ENCODE data around the gene ADAMTSL2. TPM values are rescaled to one million over a fixed set of nuclear protein-coding genes. Genes with fewer than 3 reads are reported as not detected.

ADAMTSL2 gene
- total and polyA plus RNA-seq, 5 experiments from 2014 or later: 0.03 to 0.66 (median 0.29) TPM; not detected in 1

DNA sequence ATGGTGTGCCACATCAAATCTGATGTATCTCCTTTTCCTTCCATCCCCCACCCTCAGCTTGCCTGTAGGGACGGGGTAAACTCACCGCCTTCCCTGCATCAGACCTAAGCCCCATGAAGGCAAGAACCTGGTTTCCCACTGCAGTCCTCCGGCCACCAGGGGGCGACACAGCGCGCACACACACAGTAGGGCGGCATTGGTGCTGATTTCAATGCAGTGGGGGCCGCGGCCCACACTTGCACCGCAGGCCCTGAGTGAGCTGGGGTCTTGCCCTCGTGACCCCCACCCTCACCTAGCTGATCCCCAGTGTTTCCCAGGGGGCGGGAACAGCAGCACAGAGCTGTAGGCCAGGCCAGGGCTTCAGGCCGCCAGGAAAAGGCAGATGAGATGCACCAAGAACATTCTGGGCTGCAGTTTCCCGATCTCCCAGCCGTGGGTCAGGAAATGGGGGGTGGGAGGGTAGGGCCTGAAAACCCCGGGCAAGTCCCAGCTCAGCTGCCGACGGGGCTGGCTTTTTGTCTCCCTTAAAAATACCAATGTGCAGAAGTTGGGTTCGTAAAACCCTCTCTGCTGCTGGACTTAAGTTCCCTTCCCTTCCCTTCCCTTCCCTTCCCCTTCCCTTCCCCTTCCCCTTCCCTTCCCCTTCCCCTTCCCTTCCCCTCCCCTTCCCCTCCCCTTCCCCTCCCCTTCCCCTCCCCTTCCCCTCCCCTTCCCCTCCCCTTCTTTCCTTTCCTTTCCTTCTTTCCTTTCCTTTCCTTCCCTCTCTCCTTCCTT, 55.1 kb downstream of the ADAMTSL2 start:
- H3K4me1 Mint-ChIP-seq: peaks cover 4 to 13% (median 9%) of the 10 kb centered on the region in 4 donors
- POLR2A ChIA-PET: no interaction called here
- peaks cover 0 to 10% (median 0%) of the 10 kb centered on the region in 9 donors for H3K9me3 Mint-ChIP-seq
- peak in 8 of 10 donors; percentile 6 to 44 (median 22) for DNase-seq
- peaks cover 0 to 20% (median 12%) of the 10 kb centered on the region in 5 donors for H3K27me3 Mint-ChIP-seq
- peak in 1 of 2 donors; percentile 33 for ATAC-seq
- H3K27ac Mint-ChIP-seq: peak overlapping the region in 1 of 10 donors; percentile 40
- H3K4me3 Mint-ChIP-seq: no peak overlapping the region
- no peaks in the 10 kb centered on the region for H3K36me3 Mint-ChIP-seq

DNA sequence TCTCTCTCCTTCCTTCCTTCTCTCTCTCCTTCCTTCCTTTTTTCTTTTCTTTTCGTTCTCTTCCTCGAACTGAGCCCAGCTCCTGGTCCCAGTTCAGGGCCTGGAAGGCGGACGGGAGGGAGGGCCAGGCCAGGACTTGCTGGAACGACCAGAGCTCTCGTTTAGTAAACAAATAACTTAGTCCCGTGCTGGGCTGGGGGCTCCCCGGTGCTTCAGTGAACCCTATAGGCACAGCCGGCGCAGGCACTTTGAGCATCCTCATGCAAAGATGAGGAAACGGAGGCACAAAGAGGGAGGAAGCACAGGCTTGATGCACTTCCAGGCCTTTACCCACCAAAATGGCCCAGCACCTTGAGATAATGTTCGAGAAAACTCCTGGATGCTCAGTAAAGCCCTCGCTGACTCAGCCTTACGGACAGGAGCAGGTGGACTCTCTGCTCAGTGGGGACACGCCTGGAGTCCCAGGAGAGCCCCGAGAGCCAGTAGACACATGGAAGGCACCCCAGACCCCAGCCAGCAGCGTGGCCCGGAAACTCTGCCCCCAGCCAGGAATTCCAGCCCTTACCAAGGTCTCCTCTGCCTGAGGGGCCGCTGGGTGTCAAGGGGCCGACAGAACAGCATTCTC, 55.8 kb downstream of the ADAMTSL2 start:
- peaks cover 3 to 6% (median 4%) of the 10 kb centered on the region in 4 donors for H3K4me1 Mint-ChIP-seq
- ATAC-seq (no peak), DNase-seq (no peak)
- H3K27ac Mint-ChIP-seq: peak overlapping the region in 1 of 10 donors; percentile 40
- POLR2A ChIA-PET: interaction anchor here (0.6 kb wide), 1 partner anchor 122 kb away, joined by 3 read pairs; no protein-coding TSS in a partner anchor
- peaks cover 0 to 13% (median 9%) of the 10 kb centered on the region in 5 donors for H3K27me3 Mint-ChIP-seq
- H3K36me3 Mint-ChIP-seq: no peaks in the 10 kb centered on the region
- H3K9me3 Mint-ChIP-seq: peaks cover 0 to 10% (median 0%) of the 10 kb centered on the region in 9 donors
- H3K4me3 Mint-ChIP-seq: no peak overlapping the region

DNA sequence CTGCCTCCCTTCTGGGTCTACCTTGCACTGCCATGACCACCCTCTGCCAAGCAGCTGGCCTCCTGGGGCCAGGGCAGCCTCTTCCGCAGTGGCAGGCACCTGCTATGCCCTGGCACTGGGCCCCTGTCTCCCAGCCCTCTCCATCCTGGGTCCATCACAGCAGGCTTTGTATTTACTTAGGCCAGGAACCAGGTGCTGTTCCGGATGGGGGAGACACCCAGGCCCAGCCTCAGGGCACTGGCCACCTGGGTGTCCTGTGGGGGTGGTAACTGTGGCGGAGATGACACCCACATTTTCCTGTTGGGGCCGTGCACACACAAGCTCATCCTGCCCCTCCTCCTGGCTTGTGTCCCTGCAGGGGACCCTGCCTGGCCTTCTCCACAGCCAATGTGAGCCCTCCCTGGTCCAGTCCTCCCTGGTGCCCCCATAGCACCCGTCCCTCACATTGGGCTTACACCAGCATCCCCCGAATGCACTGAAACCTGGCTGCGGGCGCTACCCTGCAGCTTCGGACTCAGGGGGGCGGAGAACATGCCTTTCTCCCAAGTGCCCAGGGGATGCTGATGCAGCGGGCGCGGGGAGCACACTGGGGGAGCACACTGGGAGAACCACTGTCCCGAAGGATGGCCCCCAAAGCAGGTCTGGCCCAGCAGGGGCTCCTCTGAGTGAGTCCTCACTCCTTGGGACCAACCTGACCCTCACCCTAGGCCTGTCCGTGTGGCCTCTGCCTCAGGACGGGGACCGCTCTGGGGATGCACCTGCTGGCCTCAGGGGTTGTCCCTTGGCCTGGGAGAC, 56.8 kb downstream of the ADAMTSL2 start:
- H3K27me3 Mint-ChIP-seq: peaks cover 0 to 10% (median 1%) of the 10 kb centered on the region in 5 donors
- DNase-seq: no peak
- H3K4me3 Mint-ChIP-seq: no peak overlapping the region
- peaks cover 0 to 2% (median 0%) of the 10 kb centered on the region in 4 donors for H3K4me1 Mint-ChIP-seq
- no peak overlapping the region for H3K27ac Mint-ChIP-seq
- H3K9me3 Mint-ChIP-seq: peaks cover 0 to 10% (median 1%) of the 10 kb centered on the region in 9 donors
- no peak for ATAC-seq
- no peaks in the 10 kb centered on the region for H3K36me3 Mint-ChIP-seq
- POLR2A ChIA-PET: interaction anchor here (0.6 kb wide), 1 partner anchor 122 kb away, joined by 3 read pairs; no protein-coding TSS in a partner anchor

DNA sequence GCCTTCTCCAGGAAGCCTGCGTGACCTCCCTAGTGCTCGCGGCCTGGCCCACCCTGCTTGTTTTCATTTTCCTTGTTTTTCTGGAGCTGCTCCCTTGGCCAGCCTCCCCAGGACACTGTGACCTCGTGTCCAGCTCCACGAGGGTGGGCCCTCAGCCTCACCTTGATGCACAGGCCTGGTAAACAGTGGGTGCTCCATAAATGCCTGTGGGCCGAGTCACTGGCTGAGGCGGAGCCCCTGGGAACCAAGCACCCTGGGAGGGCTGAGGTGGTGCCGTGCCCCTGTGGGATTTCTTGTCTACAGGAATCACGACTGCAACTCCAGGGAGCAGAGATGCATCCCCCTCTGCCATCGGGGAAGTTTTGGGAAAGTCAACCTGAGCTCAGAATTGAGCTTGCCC, 57.5 kb downstream of the ADAMTSL2 start:
- no peak for ATAC-seq
- H3K36me3 Mint-ChIP-seq: peaks cover 0 to 3% (median under 1%) of the 10 kb centered on the region in 3 donors
- H3K9me3 Mint-ChIP-seq: peaks cover 0 to 15% (median 6%) of the 10 kb centered on the region in 9 donors
- DNase-seq: no peak
- H3K27ac Mint-ChIP-seq: no peak overlapping the region
- POLR2A ChIA-PET: no interaction called here
- H3K27me3 Mint-ChIP-seq: peaks cover 0 to 10% (median 0%) of the 10 kb centered on the region in 5 donors
- no peak overlapping the region for H3K4me3 Mint-ChIP-seq
- peaks cover 0 to 2% (median 0%) of the 10 kb centered on the region in 4 donors for H3K4me1 Mint-ChIP-seq

DNA sequence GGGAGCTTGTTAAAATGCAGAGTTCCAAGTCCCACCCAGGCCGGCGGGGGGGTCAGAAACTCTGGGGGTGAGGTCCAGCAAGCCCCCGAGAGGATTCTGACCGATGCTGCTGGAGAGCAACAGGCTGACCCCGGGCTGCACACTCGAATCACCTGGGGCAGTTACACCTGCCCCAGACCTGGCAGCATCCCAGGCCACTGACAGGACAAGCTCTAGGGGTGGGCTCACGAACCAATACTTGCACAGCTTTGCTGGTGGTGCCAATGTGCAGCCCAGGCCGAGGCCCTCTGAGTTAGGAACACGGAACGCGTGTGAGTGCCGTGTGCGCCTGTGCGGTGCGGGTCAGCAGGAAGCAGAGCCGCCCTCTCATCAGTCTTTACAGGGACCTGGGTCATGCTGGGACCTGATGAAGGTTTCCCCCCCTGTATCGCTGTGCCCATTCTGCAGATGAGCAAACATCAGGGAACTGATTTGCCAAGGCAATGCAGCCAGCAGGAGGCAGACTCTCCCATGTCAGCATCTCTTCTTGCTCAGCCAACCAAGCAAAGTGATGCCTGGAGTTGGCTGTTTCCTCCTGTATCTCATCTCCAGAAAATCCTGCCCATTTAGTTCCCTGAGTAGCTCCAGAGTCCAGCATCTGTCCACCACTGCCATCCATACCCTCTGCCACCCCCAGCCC, 58.4 kb downstream of the ADAMTSL2 start:
- Mint-ChIP-seq H3K36me3 (peaks cover 0 to 10% (median 6%) of the 10 kb centered on the region in 3 donors), H3K4me3 (no peak overlapping the region), H3K27ac (no peak overlapping the region), H3K27me3 (peaks cover 0 to 10% (median 0%) of the 10 kb centered on the region in 5 donors), H3K4me1 (peaks cover 0 to 2% (median 0%) of the 10 kb centered on the region in 4 donors), H3K9me3 (peaks cover 0 to 24% (median 14%) of the 10 kb centered on the region in 9 donors)
- ATAC-seq: no peak
- POLR2A ChIA-PET: no interaction called here
- DNase-seq: no peak

DNA sequence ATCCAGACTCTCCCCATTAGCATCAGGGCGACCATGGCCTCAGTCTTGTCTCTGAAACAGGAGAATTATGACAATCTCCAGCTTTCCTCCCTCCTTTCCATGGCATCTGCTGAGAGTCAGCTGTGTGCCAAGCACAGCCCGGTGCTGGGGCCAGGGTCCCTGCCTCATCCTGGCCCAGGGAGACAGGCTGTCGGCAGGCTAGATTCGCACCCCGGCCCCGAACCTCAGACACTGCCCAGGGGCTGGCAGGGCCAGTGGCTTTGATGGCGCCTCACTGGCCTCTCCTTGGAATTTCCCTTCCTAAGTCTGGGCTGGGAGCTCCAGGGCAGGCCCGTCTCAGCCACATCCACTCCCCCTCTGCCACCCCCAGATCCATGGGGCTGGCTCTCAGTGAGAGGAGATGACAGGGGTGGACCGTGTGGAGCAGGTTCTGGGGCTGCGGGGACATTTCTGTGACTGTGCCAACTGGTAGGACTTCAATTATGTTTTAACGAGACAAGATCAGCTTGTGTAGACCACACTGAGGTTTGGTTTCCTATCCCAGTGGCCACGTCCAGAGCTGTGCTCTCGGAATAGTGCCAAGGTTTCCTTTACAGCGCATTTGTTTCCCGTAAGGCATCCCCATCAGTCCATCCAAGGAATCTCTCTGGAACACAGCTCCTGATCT, 59.2 kb downstream of the ADAMTSL2 start:
- peaks cover 0 to 21% (median 11%) of the 10 kb centered on the region in 9 donors for H3K9me3 Mint-ChIP-seq
- POLR2A ChIA-PET: no interaction called here
- peaks cover 0 to 10% (median 0%) of the 10 kb centered on the region in 5 donors for H3K27me3 Mint-ChIP-seq
- H3K36me3 Mint-ChIP-seq: peaks cover 0 to 10% (median 6%) of the 10 kb centered on the region in 3 donors
- peaks cover 0 to 2% (median 0%) of the 10 kb centered on the region in 4 donors for H3K4me1 Mint-ChIP-seq
- ATAC-seq: no peak
- H3K4me3 Mint-ChIP-seq: no peak overlapping the region
- H3K27ac Mint-ChIP-seq: no peak overlapping the region
- no peak for DNase-seq

DNA sequence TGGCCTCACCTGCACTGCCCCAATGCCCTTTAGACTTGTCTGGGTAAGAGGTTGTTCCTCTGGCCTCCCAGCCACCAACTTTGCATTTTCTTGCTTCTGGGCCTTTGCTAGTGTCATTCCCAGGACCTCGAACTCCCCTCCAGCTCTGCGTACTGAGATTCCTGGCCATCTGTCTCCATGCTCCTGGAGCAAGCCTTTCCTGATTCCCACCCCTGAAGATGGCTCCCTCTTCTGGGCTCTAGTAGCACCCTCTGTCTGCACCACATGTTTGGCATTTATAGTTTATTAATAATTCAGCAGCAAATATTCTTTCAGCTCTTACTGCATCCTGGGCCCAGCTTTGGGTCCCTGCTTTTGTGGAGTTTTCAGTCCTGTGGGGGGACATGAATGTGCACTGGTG, 59.8 kb downstream of the ADAMTSL2 start:
- peaks cover 0 to 21% (median 11%) of the 10 kb centered on the region in 9 donors for H3K9me3 Mint-ChIP-seq
- peaks cover 0 to 10% (median 6%) of the 10 kb centered on the region in 3 donors for H3K36me3 Mint-ChIP-seq
- H3K4me1 Mint-ChIP-seq: peaks cover 0 to 2% (median 0%) of the 10 kb centered on the region in 4 donors
- no peak for ATAC-seq
- H3K27ac Mint-ChIP-seq: peak overlapping the region in 1 of 10 donors; percentile 19
- H3K4me3 Mint-ChIP-seq: no peak overlapping the region
- peaks cover 0 to 10% (median 0%) of the 10 kb centered on the region in 5 donors for H3K27me3 Mint-ChIP-seq
- no peak for DNase-seq
- POLR2A ChIA-PET: no interaction called here

DNA sequence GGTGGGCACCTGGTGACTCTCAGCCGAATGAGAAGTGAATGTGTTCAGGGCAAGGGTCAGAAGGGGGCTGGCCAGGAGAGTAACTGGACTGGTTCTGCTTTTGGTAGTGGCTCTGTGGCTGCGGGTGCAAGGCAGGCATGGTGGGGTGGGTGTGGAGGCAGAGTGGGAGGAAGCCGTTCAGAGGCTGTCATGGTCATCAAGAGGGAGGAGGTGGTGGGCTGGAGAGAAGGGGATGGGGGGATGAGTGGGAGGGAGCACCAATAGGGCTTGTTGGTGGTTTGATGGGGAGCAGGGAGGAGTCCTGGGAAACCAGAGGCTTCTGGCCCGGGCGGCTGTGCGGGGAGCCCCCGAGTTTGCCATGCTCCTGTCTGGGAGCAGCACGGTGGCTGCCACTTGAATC, 61.4 kb downstream of the ADAMTSL2 start:
- Mint-ChIP-seq H3K27ac (no peak overlapping the region), H3K4me3 (no peak overlapping the region), H3K4me1 (no peaks in the 10 kb centered on the region), H3K36me3 (peaks cover 0 to 10% (median 6%) of the 10 kb centered on the region in 3 donors), H3K27me3 (peaks cover 0 to 10% (median 0%) of the 10 kb centered on the region in 5 donors), H3K9me3 (peaks cover 0 to 22% (median 11%) of the 10 kb centered on the region in 9 donors)
- POLR2A ChIA-PET: interaction anchor here (0.5 kb wide), 1 partner anchor 87 kb away, joined by 3 read pairs; no protein-coding TSS in a partner anchor
- DNase-seq (no peak), ATAC-seq (no peak)

DNA sequence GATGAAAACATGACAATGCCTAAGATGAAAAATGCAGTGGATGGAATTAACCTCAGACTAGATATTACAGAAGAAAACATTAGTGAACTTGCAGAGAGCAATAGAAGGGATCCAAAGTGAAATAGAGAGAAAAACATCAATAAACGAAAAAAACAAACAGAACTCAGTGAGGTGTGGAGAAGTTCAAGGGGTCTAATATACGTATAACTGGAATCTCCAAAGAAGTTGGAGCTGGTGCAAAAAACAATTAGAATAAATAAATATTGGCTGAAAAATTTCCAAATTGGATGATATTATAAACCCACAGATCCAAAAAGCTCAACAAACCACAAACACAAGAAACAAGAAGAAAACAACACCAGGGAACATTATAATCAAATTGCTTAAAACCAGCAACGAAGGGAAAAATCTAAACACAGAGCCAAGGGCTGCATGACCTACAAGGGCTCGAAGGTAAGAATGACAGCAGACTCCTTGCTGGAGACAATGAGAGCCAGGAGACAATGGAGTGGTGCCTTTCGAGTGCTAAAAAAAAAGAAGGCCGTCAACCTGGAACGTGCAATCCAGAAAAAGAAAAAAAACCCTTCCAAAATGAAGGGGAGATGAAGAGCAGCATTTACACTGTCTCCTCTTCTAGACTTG, 62.9 kb downstream of the ADAMTSL2 start:
- Mint-ChIP-seq H3K27ac (no peak overlapping the region), H3K4me3 (no peak overlapping the region), H3K27me3 (peaks cover 0 to 10% (median 0%) of the 10 kb centered on the region in 5 donors), H3K36me3 (peaks cover 0 to 10% (median 6%) of the 10 kb centered on the region in 3 donors), H3K4me1 (no peaks in the 10 kb centered on the region), H3K9me3 (peaks cover 0 to 23% (median 11%) of the 10 kb centered on the region in 9 donors)
- DNase-seq: no peak
- POLR2A ChIA-PET: no interaction called here
- no peak for ATAC-seq

DNA sequence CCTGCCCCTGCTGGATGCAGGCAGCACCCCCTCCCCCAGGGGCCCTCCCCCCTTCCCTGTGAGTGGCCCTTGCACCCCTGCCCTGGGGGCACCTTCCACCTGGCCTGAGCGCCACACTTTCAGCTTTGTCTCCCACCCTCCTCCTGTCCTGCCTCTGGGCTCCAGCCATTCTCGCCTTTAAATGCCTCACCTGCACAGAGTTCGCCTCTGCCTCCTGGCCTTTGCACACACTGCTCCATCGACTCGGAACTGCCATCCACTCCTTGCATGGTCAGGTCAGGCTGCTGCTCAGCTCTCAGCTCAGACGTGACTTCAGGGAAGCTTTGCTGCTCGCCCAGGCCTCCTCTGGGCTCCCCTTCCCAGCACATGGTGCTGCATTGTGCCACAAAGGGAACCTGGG, 64.5 kb downstream of the ADAMTSL2 start:
- Mint-ChIP-seq H3K9me3 (peaks cover 0 to 23% (median 11%) of the 10 kb centered on the region in 9 donors), H3K27me3 (peaks cover 0 to 6% (median 1%) of the 10 kb centered on the region in 5 donors), H3K4me3 (no peak overlapping the region), H3K27ac (no peak overlapping the region), H3K4me1 (peaks cover 0 to 2% (median under 1%) of the 10 kb centered on the region in 4 donors), H3K36me3 (peaks cover 0 to 10% (median 6%) of the 10 kb centered on the region in 3 donors)
- POLR2A ChIA-PET: no interaction called here
- ATAC-seq: no peak
- no peak for DNase-seq
